T-helper 2 cell (primary cell): ENCODE results near the gene IL18BP.

ENCODE experiments used
- DNase-seq, 5 experiments: peaks; one replicate each; pipeline versions ENCODE4 v3.0.0 to v3.0.0-alpha.2; 2012 to 2022

Gene IL18BP

GRCh38 chr11:72048766-72049460, 50.2 kb downstream of the IL18BP start:
- no peak for DNase-seq
